Ammon's horn (tissue), 1 donor: ENCODE measurements around the gene IFTAP.

ENCODE experiments used
- DNase-seq: peaks from one replicate; pipeline ENCODE4 v3.0.0-alpha.2; 2016; ENCODE audit warnings: low spot score

IFTAP gene

DNA sequence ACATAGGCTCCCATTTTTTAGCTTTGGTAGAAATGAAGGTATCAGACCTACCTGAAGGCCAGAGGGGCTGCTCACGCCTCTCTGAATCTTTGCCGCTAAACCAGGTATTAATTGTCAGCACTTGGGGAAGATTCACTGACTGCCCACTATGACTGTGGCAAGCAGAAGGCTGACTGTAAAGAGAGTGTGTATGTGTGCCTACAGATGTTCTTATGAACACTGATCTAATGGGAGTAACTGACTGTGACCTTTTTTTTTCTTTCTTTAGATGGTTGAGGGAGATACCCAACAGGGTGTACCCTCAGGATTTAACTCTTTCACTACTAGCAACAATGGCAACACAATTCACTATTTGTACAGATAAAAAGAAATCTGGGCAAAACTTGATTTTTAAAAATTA, 3.7 kb downstream of the IFTAP start, which contains the start of gene RAG2:
Gene RAG2, minus strand, starts transcription at position 186 of the 400 bp plus-strand sequence. CDS start 4,068 bp downstream, outside the sequence.
- DNase-seq, result no peak

GRCh38 chr11:36600180-36600579, 5.9 kb downstream of the IFTAP start:
- DNase-seq, result no peak

- no peak for DNase-seq
Measured at GRCh38 chr11:36601155-36601554, 6.9 kb downstream of the IFTAP start.

- DNase-seq, result no peak
Measured at GRCh38 chr11:36602135-36602534, 7.8 kb downstream of the IFTAP start.

GRCh38 chr11:36605221-36606216, 11.2 kb downstream of the IFTAP start:
- no peak for DNase-seq

GRCh38 chr11:36608491-36609199, 14.3 kb downstream of the IFTAP start:
- DNase-seq, result no peak

- no peak for DNase-seq
Measured at GRCh38 chr11:36609383-36609782, 15.1 kb downstream of the IFTAP start.

DNA sequence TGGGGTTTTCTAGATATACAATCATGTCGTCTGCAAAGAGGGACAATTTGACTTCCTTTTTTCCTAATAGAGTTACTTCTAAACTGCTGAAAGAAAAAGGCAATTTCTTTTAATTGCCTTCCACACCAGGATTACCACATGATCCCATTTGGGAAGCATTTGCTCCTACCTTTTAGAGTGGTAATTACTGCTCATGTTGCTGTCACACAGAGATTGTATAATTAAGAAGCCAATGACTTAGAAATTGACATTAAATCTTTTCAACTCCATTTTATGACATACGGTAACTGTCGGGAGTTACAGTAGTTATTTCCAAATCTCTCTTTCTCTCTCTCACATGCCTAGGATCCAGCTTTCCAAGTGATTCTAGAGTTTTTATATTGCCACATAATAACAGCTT, 21.5 kb downstream of the IFTAP start:
- no peak for DNase-seq

GRCh38 chr11:36617543-36618362, 23.5 kb downstream of the IFTAP start:
- no peak for DNase-seq

DNA sequence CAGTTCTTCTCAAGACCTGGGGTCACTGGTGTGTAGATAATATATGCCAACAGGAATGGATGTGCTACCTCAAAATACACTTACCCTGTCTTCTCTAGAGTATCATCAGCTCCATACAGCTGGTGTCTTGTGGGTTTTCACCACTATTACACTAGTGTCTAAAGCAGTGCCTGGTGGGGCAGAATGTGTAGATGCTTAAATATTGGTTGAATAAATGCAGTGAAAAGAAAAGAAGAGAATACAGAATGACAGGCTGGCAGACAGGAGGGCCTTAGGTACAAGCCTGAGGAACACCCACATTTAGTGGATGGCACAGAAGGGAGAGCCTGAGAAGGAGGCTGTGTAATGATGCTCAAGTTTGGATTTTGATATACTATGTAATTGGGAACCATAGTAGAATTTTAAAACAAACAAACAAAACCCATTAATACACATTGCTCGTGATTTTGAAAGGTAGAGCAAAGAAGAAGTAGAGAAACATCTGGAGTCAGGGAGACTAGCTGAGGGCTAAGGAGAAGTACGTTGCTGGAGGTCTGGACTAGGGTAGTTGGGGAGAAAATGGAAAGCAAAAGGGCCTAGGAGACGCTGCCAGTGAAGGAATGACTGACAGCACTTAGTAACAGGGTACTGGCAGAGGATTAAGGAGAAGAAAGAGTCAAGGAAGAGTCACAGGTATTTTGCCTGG, 24.2 kb downstream of the IFTAP start:
- no peak for DNase-seq

GRCh38 chr11:36619502-36619901, 25.2 kb downstream of the IFTAP start:
- DNase-seq, result no peak

DNA sequence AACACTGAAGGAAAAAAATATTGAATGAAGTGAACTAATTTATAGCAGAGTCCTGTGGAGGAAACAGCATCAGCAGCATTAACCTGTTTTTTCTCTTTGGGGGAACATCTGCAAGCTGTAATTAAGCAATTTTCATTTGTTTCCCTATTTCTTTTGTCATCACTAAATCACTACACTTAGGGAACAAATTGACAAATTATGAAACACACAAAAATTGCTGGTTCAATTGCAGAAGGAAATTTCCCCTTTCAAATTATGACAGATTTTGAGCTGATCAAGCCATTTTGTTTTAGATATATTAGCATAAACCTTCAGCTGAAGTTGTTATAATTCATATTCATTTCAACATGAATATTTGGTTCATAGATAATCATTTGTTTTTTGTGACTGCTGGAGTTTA, 25.9 kb downstream of the IFTAP start:
- no peak for DNase-seq

GRCh38 chr11:36622431-36623136, 28.3 kb downstream of the IFTAP start:
- DNase-seq, result no peak

- DNase-seq, result no peak
Measured at GRCh38 chr11:36623494-36623893, 29.2 kb downstream of the IFTAP start.

- no peak for DNase-seq
Measured at GRCh38 chr11:36627006-36627405, 32.7 kb downstream of the IFTAP start.

DNA sequence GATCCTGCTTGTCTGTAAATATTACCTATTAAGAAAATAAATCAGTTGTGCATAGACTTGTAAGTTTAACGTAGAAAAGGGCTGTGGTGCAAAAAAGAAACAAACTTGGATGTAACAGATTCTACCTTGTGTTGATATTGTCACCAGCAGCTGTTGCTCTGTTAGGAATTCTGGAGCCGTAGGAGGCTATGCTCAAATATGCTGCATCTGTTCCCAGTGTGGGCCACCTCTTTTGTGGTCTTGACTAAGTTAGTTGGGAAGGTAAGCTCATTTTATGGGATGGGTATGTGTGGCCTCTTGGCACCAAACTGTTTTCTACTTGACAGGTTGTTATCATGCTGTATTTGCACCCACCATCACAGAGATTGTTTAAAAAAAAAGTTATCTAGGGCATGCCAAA, 33.2 kb downstream of the IFTAP start:
- no peak for DNase-seq

DNA sequence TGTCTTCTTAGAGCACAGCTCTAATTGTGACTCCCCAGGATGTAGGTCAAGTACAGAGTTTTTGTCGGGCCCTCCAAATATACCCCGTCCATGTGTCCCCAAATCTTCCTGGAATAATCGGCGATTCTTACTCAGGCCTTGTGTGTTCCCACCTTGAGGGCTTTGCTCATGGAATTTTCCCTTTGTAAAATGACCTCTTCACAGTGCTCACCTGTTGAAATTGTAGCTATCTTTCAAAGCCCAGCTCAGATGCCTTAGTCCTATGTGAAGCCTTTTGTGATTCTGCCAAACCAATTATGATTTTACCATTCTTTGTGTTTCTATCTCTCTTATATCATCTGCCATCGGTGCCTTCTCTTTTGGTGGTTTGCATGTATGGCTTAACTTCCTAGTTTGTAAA, 33.8 kb downstream of the IFTAP start:
- no peak for DNase-seq

DNA sequence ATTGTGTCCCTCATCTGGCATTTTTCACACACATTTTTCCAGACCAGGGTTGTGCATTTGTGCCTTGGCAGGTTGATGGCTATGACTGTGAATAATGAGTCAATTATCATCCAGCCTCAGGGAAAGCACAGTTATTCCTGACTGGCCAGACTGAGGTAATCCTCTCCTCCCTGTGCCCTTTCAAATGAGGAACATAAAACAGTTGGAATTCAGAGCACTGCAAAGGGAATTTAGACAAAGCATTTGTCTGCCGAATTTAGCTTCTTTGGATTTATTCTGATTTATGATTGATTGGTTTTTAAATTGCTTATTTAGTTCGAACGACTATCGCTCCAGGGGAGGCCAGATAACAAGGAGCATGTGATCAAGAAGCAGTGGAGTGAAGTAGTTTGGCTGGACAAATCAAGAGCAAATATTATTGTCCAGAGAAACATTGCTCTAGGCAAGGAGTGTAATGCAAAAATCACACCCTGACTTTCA, 34.5 kb downstream of the IFTAP start:
- DNase-seq, result no peak

- no peak for DNase-seq
Measured at GRCh38 chr11:36631774-36632173, 37.5 kb downstream of the IFTAP start.

DNA sequence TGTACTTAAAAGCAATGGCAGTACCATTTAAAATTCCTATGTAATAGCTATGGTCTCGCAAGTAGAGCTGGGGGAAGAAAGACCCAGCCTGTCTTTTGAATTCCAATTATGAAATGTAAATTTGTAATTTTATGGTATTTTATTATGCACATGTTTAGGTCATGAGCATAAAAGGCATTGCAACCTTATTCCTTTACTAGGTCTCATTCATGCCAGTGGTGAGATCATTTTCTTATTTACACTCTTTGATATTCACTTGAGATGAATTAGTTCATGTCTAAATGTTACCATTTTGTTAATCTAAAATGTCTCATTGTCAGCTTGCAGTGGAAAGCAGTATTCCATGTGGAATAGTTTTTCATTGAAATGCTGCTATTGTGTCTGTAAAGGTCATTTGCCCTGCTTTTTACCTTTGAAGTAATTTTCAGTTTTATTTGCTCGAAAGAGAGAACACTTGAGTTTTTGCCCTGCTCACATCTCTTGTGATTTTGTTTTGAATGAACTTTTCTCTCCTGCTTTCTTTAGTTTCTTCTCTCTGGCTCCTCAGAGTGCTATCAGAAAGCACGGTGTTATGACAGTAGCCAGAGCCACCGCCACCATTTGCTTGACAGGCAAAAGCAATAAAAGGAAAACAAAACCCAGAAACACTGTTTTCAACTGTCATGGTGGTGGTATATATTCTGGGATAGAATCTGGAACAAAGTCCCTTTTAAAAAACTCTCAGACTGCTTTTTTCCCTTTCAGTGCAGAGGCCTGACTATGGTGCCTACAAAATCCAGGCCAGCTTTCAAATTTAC, 41.0 kb downstream of the IFTAP start:
- no peak for DNase-seq
